ENCODE results near the gene G6PC3.

DNA sequence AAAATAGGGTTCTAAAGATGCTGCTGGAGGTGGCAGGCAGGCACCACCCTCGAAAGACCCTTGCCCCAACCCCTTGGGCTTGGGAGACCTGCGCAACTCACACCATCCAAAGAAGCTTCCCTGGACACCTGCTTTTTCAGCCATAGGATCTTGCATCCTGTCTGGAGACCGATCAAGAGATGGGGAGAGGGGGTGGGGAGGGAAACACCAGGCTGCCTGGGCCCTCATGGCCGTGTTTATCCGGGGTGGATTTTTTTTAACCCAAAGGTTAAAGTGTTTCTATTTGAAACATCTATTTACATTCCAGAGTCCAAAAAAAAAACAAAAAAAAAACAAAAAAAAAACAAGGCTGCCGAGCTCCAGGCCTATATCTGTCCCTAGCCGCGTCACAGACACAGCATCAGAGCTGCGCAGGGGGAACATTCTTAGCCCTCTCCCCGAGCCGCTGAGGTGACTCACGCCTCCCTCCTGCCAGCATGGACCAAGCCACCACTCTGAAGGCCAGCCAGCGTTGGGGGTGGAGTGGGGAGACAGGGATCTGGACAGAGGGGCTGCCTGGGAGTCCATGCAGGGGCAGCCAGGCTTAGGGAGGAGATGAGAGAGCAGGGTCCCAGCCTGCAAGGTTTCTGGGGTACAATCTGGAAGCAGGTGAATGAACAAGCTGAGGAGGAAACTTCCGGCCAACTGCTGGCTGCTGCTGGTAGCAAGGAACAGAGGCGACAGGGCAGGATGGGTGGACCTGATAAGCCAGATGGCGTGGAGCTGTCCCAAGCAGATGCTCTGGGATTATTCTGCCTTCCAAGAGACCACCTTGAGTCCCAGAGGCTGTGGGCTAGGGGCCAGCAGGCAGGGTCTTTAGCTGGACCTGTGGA, 38.1 kb downstream of the G6PC3 start:
- TF ChIP-seq, protein P1, sequence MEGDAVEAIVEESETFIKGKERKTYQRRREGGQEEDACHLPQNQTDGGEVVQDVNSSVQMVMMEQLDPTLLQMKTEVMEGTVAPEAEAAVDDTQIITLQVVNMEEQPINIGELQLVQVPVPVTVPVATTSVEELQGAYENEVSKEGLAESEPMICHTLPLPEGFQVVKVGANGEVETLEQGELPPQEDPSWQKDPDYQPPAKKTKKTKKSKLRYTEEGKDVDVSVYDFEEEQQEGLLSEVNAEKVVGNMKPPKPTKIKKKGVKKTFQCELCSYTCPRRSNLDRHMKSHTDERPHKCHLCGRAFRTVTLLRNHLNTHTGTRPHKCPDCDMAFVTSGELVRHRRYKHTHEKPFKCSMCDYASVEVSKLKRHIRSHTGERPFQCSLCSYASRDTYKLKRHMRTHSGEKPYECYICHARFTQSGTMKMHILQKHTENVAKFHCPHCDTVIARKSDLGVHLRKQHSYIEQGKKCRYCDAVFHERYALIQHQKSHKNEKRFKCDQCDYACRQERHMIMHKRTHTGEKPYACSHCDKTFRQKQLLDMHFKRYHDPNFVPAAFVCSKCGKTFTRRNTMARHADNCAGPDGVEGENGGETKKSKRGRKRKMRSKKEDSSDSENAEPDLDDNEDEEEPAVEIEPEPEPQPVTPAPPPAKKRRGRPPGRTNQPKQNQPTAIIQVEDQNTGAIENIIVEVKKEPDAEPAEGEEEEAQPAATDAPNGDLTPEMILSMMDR (IDR thresholded peaks at IDR 0.05), result no peak
- no peak for TF ChIP-seq POLR2A (IDR thresholded peaks at IDR 0.05)

Data from lower leg skin (tissue), 3 donors.